ENCODE results near the gene LSM14A. TPM values are rescaled to one million over a fixed set of nuclear protein-coding genes. Genes with fewer than 3 reads are reported as not detected.

Gene LSM14A
- total and polyA plus RNA-seq, 2 of the 13 experiments (the other 11 are each of a cell fraction or from before 2014, with no cell fraction given): 77.0 to 83.6 TPM

- intact Hi-C loops (cut with micrococcal nuclease; ENCODE audit: unreplicated experiment): no loop called here
- 98% methylated on average over 6 of the region's 6 CpGs for WGBS (ENCODE audit: low lambda C conversion rate)
- Histone ChIP-seq H3K9me3 (ENCODE audit: low read length) (no peaks in the 10 kb centered on the region), H2AFZ (ENCODE audit: low read length) (no peak overlapping the region), H3K36me3 (replicated peaks in 1 of 2; ENCODE audit: control insufficient read depth in 1 of 2, insufficient read depth in 2 of 2, low read length in 2 of 2) (peaks cover 8 to 52% of the 10 kb centered on the region in 2 experiments), H3K9ac (ENCODE audit: insufficient read depth, low read depth, low read length) (no peak overlapping the region), H3K27ac (ENCODE audit: extremely low read length, insufficient read depth, low read length) (no peak overlapping the region), H3K4me3 (replicated peaks in 1 of 3; ENCODE audit: insufficient read depth in 1 of 3, low read depth in 2 of 3, low read length in 3 of 3) (no peak overlapping the region), H3K27me3 (ENCODE audit: control insufficient read depth in 1 of 2, insufficient read depth in 2 of 2, low read length in 2 of 2) (no peaks in the 10 kb centered on the region), H4K20me1 (ENCODE audit: insufficient read depth, low read length) (no peaks in the 10 kb centered on the region), H3K4me2 (ENCODE audit: low read depth, low read length) (no peak overlapping the region), H3K79me2 (ENCODE audit: insufficient read depth, low read length) (peaks cover 1% of the 10 kb centered on the region), H3K4me1 (ENCODE audit: insufficient read depth, low read length) (no peaks in the 10 kb centered on the region)
- no TSS peak for BruUV-seq (replicated peaks)
- no peak for ATAC-seq
- FAIRE-seq: no peak
- CTCF ChIA-PET (ENCODE audit: low intra/inter-chr PET ratio, low total read pairs): no interaction called here
- DNase-seq (ENCODE audit: low spot score): no peak
- TF ChIP-seq MLX (CRISPR knock-in tag; IDR thresholded peaks at IDR 0.05) (no peak), ZNF615 (CRISPR knock-in tag; IDR thresholded peaks at IDR 0.05; ENCODE audit: borderline replicate concordance) (no peak), ZNF569 (CRISPR knock-in tag; IDR thresholded peaks at IDR 0.05; ENCODE audit: borderline replicate concordance) (no peak), ZNF747 (CRISPR knock-in tag; IDR thresholded peaks at IDR 0.05; ENCODE audit: borderline replicate concordance) (no peak), ZMYM2 (CRISPR knock-in tag; IDR thresholded peaks at IDR 0.05) (no peak), ZNF441 (CRISPR knock-in tag; IDR thresholded peaks at IDR 0.05; ENCODE audit: borderline replicate concordance) (no peak), PAX8 (CRISPR knock-in tag; IDR thresholded peaks at IDR 0.05; ENCODE audit: borderline replicate concordance) (no peak), ZBTB26 (CRISPR knock-in tag; IDR thresholded peaks at IDR 0.05; ENCODE audit: borderline replicate concordance) (no peak), MEIS1 (CRISPR knock-in tag; IDR thresholded peaks at IDR 0.05; ENCODE audit: borderline replicate concordance) (no peak), CEBPG (CRISPR knock-in tag; IDR thresholded peaks at IDR 0.05) (no peak), ZNF280D (CRISPR knock-in tag; IDR thresholded peaks at IDR 0.05) (no peak), TEF (CRISPR knock-in tag; IDR thresholded peaks at IDR 0.05) (no peak), ZFY (CRISPR knock-in tag; IDR thresholded peaks at IDR 0.05) (no peak), RFXANK (CRISPR knock-in tag; IDR thresholded peaks at IDR 0.05) (no peak), MYNN (CRISPR knock-in tag; IDR thresholded peaks at IDR 0.05; ENCODE audit: low read depth) (no peak), BCL6 (CRISPR knock-in tag; IDR thresholded peaks at IDR 0.05) (no peak), ZBTB14 (CRISPR knock-in tag; IDR thresholded peaks at IDR 0.05) (no peak), CREB1 (IDR thresholded peaks at IDR 0.05) (no peak), CREB1 (CRISPR knock-in tag; IDR thresholded peaks at IDR 0.05) (no peak)
- in situ Hi-C loops (cut with HindIII; ENCODE audit: extremely low pct_ligation_motif_present, low pct_unique_long_range_greater_than_20kb): no loop called here
- POLR2A ChIA-PET: no interaction called here
Measured at GRCh38 chr19:34201133-34201532, 28.8 kb downstream of the LSM14A start.
